B cell (primary cell): ENCODE data around the gene AQP5.

Experiments
- EZH2 ChIP-seq: IDR thresholded peaks from 2 replicates; pipeline ENCODE4 v1.6.1; 2012; ENCODE audit warnings: borderline replicate concordance, low read depth, mild to moderate bottlenecking, moderate library complexity, low read length; ENCODE audit not compliant: insufficient read depth, poor library complexity, severe bottlenecking
- TF ChIP-seq, protein P1 (sequence below): fragments of 200-600 bp; IDR thresholded peaks from one replicate; pipeline ENCODE4 v1.8.0; 2022; ENCODE audit warnings: antibody characterized with exemption, mild to moderate bottlenecking

DNA sequence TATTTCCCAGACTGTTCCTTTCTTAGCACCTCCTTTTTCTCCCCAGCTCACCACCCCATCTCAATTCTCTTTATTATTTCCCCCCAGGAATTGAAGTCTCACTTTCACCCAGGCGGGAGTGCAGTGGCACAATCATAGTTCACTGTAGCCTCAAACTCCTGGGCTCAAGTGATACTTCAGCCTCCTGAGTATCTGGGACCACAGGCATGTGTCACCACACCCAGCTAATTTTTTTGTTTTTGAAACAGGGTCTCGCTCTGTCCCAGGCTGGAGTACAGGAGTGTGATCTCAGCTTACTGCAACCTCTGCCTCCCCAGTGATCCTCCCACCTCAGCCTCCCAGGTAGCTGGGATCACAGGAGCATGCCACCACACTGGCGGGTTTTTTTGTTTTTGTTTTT is 52.7 kb downstream of the AQP5 start:
- TF ChIP-seq, protein P1, sequence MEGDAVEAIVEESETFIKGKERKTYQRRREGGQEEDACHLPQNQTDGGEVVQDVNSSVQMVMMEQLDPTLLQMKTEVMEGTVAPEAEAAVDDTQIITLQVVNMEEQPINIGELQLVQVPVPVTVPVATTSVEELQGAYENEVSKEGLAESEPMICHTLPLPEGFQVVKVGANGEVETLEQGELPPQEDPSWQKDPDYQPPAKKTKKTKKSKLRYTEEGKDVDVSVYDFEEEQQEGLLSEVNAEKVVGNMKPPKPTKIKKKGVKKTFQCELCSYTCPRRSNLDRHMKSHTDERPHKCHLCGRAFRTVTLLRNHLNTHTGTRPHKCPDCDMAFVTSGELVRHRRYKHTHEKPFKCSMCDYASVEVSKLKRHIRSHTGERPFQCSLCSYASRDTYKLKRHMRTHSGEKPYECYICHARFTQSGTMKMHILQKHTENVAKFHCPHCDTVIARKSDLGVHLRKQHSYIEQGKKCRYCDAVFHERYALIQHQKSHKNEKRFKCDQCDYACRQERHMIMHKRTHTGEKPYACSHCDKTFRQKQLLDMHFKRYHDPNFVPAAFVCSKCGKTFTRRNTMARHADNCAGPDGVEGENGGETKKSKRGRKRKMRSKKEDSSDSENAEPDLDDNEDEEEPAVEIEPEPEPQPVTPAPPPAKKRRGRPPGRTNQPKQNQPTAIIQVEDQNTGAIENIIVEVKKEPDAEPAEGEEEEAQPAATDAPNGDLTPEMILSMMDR, result no peak
- TF ChIP-seq EZH2, result no peak
